A673 (cell line): ENCODE data around the gene AGGF1. TPM values are rescaled to one million over a fixed set of nuclear protein-coding genes. Genes with fewer than 3 reads are reported as not detected.

Experiments used
- Bru-seq: library from RNA; stranded (reverse); fragments of 400-500 nt; gene quantifications from one replicate; lab custom pipeline; 2021; lab: Mats Ljungman, UMichigan
- BruChase-seq, 2 experiments: library from RNA; stranded (reverse); fragments of 400-500 nt; gene quantifications; one replicate each; lab custom pipeline; 2021; lab: Mats Ljungman, UMichigan
- BruUV-seq: library from RNA; stranded (reverse); fragments of 400-500 nt; replicated peaks from 2 replicates; lab custom pipeline; 2021; lab: Mats Ljungman, UMichigan
- CTCF ChIA-PET: fragments of 300-600 bp; sonication (Branson Sonifier 250); formaldehyde crosslinking; loops from one replicate; lab custom pipeline; 2022; ENCODE audit warnings: antibody characterized with exemption; lab: Charles Lee
- POLR2A ChIA-PET: fragments of 300-600 bp; sonication (Branson Sonifier 250); formaldehyde crosslinking; loops from one replicate; lab custom pipeline; 2022; ENCODE audit warnings: antibody characterized with exemption; ENCODE audit not compliant: low non-redundant PET; lab: Charles Lee
- DNase-seq: peaks from one replicate; pipeline ENCODE4 v3.0.0-alpha.2; 2015; ENCODE audit warnings: low spot score
- H3K27ac ChIP-seq: fragments of 200-600 bp; sonication (generic); 2 replicates; pipeline ENCODE4 v1.5.1; 2016; ENCODE audit warnings: mixed run types, low read depth, mild to moderate bottlenecking, mixed read lengths, antibody characterized with exemption, low read length; ENCODE audit not compliant: poor library complexity, severe bottlenecking
- H3K27me3 ChIP-seq: fragments of 200-600 bp; sonication (generic); replicated peaks from 2 replicates; pipeline ENCODE4 v1.6.1; 2017; ENCODE audit warnings: mixed run types, low read depth, mild to moderate bottlenecking, mixed read lengths, antibody characterized with exemption, low read length; ENCODE audit not compliant: insufficient read depth, poor library complexity
- H3K36me3 ChIP-seq: fragments of 200-600 bp; sonication (generic); 2 replicates; pipeline ENCODE4 v1.6.1; 2016; ENCODE audit warnings: mixed run types, mild to moderate bottlenecking, mixed read lengths, antibody characterized with exemption, low read length; ENCODE audit not compliant: insufficient read depth, poor library complexity, severe bottlenecking
- H3K4me1 ChIP-seq: fragments of 200-600 bp; sonication (generic); 2 replicates; pipeline ENCODE4 v1.6.1; 2017; ENCODE audit warnings: mixed run types, mild to moderate bottlenecking, mixed read lengths, antibody characterized with exemption, low read length; ENCODE audit not compliant: insufficient read depth, poor library complexity, severe bottlenecking
- H3K4me3 ChIP-seq: fragments of 200-600 bp; sonication (generic); 2 replicates; pipeline ENCODE4 v1.5.1; 2016; ENCODE audit warnings: low read depth, mixed run types, mild to moderate bottlenecking, mixed read lengths, low read length; ENCODE audit not compliant: poor library complexity, severe bottlenecking
- H3K9me3 ChIP-seq: fragments of 200-600 bp; sonication (generic); 2 replicates; pipeline ENCODE4 v1.6.1; 2016; ENCODE audit warnings: mixed run types, low read depth, mild to moderate bottlenecking, mixed read lengths, antibody characterized with exemption, low read length; ENCODE audit not compliant: poor library complexity, severe bottlenecking
- EZH2 ChIP-seq: fragments of 200-600 bp; sonication (generic); IDR thresholded peaks from 2 replicates; pipeline ENCODE4 v1.6.1; 2017; ENCODE audit warnings: borderline replicate concordance, low read depth, mild to moderate bottlenecking, mixed read lengths, antibody characterized with exemption, low read length; ENCODE audit not compliant: poor library complexity, severe bottlenecking
- intact Hi-C: fragments of 100-400 bp; cut with micrococcal nuclease; formaldehyde crosslinking; loops from one replicate; pipeline ENCODE4 v1.10.0; 2022; ENCODE audit not compliant: unreplicated experiment
- long read RNA-seq: library from polyadenylated mRNA; stranded (forward); transcript quantifications from one replicate; pipeline ENCODE4 v2.0.0, GENCODE V29; 2022
- total RNA-seq: library from RNA; stranded (reverse); gene quantifications from 2 replicates; pipeline ENCODE4 v1.2.3, GENCODE V29; 2021
- TF ChIP-seq, protein P1 (sequence below): fragments of 300-800, 200-600 bp; sonication (generic); conservative IDR thresholded peaks from 2 replicates; pipeline ENCODE4 v1.5.1; 2017; ENCODE audit warnings: low read depth, mild to moderate bottlenecking, antibody characterized with exemption, low read length, moderate library complexity, mixed read lengths

Gene AGGF1, protein sequence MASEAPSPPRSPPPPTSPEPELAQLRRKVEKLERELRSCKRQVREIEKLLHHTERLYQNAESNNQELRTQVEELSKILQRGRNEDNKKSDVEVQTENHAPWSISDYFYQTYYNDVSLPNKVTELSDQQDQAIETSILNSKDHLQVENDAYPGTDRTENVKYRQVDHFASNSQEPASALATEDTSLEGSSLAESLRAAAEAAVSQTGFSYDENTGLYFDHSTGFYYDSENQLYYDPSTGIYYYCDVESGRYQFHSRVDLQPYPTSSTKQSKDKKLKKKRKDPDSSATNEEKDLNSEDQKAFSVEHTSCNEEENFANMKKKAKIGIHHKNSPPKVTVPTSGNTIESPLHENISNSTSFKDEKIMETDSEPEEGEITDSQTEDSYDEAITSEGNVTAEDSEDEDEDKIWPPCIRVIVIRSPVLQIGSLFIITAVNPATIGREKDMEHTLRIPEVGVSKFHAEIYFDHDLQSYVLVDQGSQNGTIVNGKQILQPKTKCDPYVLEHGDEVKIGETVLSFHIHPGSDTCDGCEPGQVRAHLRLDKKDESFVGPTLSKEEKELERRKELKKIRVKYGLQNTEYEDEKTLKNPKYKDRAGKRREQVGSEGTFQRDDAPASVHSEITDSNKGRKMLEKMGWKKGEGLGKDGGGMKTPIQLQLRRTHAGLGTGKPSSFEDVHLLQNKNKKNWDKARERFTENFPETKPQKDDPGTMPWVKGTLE
- total RNA-seq (20.9 and 23.2 TPM in 2 replicates), Bru-seq, nascent RNA (percentile 84 among the genes with signal in this experiment), BruChase-seq, experiment 1, labeled RNA remaining after a 2-hour chase (percentile 98 among the genes with signal in this experiment), BruChase-seq, experiment 2, labeled RNA remaining after a 6-hour chase (percentile 92 among the genes with signal in this experiment)
- long read RNA-seq, full-length matches to known transcripts = 41 of 57 reads
- long read RNA-seq, partial matches to known transcripts = 5 of 57 reads
- long read RNA-seq, other reads (novel, unspliced or antisense) = 11 of 57 reads

DNA sequence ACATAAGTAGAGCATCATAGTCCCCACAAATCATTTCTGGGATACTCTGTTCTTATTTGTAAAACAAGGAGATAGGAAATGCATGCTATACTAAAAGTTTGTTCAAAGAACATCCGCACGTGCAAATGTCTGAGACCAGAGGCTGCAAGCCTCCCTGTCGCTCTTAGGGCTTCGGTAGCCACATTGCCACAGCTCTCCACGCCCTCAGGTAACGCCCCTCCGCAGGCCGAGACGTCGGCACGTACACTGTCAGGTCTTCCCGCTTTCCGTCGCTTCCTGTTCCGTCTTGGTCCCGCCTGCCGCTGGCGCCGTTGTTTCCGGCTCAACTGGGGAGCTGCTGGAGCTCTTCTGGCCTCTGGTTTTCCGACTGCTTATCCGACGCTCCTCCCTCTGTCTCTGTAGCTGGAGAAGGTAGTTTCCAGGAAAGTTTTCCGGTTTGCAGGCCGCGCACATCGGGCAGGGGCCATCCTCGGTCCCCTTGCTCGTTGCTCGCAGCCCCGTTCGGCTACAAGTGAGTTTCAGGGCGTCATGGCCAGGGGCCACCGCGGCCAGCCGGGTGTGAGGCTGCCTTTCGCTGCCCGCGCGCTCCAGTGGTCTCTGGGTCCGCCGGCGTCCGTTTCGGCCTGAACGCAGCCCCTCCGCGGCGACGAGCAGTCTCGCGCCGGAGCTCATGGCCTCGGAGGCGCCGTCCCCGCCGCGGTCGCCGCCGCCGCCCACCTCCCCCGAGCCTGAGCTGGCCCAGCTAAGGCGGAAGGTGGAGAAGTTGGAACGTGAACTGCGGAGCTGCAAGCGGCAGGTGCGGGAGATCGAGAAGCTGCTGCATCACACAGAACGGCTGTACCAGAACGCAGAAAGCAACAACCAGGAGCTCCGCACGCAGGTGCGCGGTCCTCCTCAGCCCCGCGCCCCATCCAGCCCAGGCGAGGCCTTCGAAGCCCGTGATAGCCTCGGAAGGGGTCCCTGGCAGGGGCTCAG, at the start of gene AGGF1:
AGGF1 (plus strand) TSS at position 308 of the 975 bp plus-strand sequence; CDS start at position 671, 363 bp downstream.
- H3K9me3 ChIP-seq = peaks cover 16% of the 10 kb centered on the region
- peak; percentile 98 for DNase-seq
- TF ChIP-seq, protein P1, sequence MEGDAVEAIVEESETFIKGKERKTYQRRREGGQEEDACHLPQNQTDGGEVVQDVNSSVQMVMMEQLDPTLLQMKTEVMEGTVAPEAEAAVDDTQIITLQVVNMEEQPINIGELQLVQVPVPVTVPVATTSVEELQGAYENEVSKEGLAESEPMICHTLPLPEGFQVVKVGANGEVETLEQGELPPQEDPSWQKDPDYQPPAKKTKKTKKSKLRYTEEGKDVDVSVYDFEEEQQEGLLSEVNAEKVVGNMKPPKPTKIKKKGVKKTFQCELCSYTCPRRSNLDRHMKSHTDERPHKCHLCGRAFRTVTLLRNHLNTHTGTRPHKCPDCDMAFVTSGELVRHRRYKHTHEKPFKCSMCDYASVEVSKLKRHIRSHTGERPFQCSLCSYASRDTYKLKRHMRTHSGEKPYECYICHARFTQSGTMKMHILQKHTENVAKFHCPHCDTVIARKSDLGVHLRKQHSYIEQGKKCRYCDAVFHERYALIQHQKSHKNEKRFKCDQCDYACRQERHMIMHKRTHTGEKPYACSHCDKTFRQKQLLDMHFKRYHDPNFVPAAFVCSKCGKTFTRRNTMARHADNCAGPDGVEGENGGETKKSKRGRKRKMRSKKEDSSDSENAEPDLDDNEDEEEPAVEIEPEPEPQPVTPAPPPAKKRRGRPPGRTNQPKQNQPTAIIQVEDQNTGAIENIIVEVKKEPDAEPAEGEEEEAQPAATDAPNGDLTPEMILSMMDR = no peak
- TF ChIP-seq EZH2 = no peak
- H3K36me3 ChIP-seq = peaks cover 14% of the 10 kb centered on the region
- peaks cover 11% of the 10 kb centered on the region for H3K4me1 ChIP-seq
- peak within 1 kb of the TSS; percentile 78 for H3K4me3 ChIP-seq
- ChIA-PET CTCF (no interaction called here), POLR2A (interaction anchor here (0.6 kb wide), 1 partner anchor 654 kb away, joined by 6 read pairs; no protein-coding TSS in a partner anchor)
- BruUV-seq = TSS peak; percentile 62
- intact Hi-C loops = no loop called here
- no peaks in the 10 kb centered on the region for H3K27me3 ChIP-seq
- H3K27ac ChIP-seq = peak within 1 kb of the TSS; percentile 94

DNA sequence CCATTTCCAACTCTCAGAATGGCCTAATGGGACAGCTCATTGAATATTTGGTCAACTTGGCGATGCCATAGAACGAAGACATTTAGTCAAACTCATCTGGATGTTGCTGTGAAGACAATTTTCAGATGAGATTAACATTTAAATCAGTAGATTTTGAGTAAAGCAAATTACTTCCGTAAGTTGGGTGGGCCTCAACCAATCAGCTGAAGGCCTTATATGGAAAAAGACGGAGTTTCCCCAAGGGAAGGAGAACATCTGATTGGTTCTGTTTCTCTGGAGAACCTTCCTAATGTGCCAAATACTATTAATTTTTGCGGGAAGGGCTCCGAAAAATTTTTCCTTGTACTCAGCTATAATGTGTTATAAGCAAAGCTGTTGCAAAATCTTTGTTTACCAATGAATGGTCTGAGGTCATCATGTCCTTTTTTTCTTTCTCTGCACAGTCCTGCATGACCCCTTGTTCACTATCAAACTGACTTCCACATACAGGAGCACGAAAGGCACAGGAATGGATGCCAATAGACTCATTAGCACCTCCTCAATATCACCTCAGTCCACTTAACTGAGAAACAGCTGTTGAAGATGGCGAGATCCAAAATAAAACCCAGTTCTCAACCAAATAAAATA, 49.6 kb upstream of the AGGF1 start:
- Histone ChIP-seq H3K4me3 (no peak overlapping the region), H3K27ac (no peak overlapping the region), H3K27me3 (no peaks in the 10 kb centered on the region), H3K4me1 (no peaks in the 10 kb centered on the region), H3K36me3 (no peaks in the 10 kb centered on the region), H3K9me3 (no peaks in the 10 kb centered on the region)
- DNase-seq = no peak
- TF ChIP-seq, protein P1 = no peak
- no peak for TF ChIP-seq EZH2
- BruUV-seq = no TSS peak
- intact Hi-C loops = no loop called here
- POLR2A ChIA-PET = no interaction called here
- CTCF ChIA-PET = no interaction called here
